GM18511 (cell line): Measurements from ENCODE around the gene C16orf89.
"Not testable (repeated sequence)": the region's sequence is repeated elsewhere in the genome, so short reads cannot be mapped to it uniquely, and the experiment has no call there.

ENCODE experiments used
- ATAC-seq: cut with Tn5 transposase; IDR thresholded peaks from one replicate; pipeline ENCODE4 v1.9.1; 2021; ENCODE audit warnings: mild to moderate bottlenecking, moderate library complexity; ENCODE audit not compliant: unreplicated experiment

Gene C16orf89

DNA sequence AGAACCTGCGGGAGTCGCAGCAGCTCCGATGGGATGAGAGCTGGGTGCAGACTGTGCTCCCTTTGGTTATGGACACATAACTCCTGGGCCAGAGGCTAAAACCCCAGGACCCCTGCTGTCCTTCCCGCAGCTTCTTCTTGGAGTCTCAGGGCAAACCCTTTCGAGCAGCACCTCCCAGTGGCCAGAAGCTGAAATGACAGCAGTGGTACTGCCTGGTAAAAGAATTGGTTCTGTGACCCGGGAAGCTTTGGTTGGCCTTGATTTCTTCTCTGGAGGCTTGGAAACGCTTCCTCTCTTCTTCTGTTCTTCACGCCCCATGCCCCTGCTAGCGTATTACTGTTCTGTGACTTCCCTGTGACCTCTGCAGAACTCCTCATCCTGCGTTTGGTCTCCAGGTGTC lies 19.0 kb upstream of the C16orf89 start:
- ATAC-seq, result not testable (repeated sequence)

DNA sequence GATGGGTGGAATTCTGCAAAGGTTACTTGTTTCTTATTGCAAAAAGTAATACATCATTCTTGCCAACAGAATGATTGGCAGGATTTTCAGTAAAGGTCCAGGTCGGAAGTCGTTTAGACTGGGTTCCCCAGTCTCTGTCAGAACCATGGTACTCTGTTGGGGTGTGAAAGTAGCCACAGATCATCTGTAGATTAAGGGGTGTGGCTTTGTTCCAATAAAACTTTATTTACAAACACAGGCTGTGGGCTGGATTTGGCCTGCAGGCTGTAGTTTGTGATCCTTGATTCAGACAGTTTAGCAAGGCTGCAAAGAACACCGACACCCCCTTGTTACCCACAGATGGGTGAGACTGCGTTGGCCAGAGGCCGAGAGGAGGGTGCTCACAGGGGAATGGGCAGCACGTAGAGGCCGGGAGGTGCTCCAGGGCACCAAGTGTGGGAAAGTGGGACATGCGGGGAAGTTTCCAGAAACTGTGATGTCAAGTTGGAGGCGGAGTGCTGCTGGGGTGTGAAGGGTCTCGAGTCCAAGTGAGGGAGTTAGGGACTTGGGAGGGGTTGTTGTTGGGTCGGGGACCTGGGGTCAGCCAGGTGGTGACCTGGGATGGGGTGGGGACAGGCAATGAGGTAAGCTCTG lies 18.5 kb upstream of the C16orf89 start:
- ATAC-seq, result not testable (repeated sequence)

DNA sequence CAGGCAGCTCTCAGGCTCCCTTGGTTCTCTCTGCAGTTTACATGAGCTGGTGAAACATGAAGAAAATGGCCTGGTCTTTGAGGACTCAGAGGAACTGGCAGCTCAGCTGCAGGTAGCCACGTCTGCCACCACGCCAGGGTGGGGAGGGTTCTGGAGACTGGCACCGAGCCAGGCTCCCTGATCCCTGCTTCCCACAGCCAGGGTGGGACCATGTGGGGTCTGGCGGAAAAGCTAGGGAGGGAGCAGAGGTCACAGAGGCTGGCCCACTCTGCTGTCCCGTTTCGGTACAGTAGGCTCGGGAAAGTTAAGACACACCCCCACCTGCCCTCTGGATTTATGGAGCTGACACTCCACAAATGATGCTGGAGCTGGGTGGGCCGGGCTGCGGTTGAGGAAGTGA lies 17.9 kb upstream of the C16orf89 start:
- ATAC-seq, result not testable (repeated sequence)

DNA sequence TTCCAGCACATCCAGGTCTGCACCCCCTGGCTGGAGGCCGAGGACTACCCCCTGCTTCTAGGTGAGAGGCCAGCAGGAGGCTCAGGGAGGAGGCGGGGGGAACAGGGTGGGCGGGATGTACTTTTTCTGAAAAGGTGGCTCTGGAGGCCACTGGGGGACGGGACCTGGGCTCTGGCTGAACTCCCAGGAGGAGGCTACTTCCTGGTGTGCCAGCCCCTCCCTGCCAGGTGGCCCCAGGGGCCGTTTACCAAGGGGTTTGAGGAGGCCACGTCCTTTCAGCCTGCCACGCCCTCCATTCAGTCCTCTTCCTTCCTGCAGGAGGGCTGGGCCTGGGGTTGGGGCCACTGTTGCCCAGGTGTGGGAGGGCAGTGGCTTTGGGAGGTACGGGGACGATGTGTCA lies 15.2 kb upstream of the C16orf89 start:
- not testable (repeated sequence) for ATAC-seq

DNA sequence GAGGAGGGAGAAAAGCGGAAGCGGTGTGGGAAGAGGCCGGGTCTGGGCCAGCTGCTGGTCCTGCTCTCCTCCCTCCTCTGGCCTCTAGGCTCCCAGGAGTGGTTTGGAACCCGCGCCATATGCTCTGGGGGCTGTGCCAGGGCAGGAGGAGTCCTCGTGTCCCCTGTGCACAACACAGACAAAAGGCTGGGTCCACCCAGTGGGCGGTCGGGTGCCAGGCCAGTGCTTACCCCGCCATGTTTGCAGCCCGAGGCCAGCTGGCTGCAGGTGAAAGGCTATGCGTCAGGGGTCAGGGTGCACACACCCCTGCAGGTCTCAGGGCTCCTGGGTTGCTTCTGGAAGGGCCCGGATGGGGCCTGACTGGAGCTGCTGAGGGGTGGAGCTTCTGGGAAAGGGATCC lies 14.7 kb upstream of the C16orf89 start:
- not testable (repeated sequence) for ATAC-seq

DNA sequence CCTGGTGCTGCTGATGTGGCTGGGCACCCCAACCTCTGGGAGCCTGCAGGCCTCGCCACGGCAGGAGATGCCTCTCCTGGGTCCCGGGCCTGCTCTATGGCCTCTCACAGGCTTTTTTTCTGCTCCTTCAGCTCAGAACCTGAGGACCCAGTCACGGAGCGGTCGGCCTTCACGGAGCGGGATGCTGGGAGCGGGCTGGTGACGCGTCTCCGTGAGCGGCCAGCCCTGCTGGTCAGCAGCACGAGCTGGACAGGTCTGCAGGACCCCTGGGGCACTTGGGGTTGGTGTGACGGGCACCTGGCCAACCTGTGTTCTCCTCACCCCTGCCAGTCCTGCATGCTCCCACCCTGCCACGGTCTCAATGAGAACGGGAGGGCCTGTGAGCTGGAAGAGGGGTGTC lies 12.9 kb upstream of the C16orf89 start:
- ATAC-seq, result no peak

DNA sequence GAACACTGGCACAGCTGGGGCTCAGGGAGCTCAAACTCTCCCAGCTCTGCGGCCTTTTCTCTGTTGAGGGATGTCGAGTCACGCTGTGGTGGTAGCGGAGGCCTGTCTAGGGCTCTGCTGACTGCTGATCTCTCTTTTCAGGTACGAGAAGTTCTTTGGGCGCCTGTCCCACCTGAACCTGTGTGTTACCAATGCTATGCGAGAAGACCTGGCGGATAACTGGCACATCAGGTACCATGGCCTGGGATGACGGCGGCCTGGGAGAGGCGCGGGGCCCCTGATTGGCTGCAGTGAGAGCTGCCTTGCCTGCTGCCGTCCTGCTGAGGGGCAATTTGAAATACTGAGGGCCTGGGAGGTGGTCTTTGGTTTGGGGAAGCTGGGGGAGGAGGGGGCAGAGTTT lies 11.5 kb upstream of the C16orf89 start:
- ATAC-seq, result no peak

DNA sequence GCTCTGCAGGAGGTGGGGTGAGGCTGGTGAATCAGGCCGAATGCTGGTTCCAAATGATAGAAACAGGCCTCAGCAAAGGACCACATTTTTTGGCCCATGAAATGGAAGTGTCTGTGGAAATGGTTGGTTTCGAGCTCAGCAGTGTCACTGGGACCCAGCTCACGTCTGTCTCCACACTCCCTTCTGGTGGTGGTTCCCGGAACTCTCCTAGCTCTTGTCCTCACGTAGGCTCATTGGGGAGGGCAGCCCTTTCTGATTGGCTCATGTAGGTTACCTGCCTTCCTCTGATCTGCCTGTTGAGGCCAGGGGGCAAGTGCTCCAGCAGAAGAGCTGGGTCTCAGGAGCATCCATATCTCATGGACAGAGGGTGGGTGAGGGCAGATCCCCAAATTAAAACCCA lies 9.9 kb upstream of the C16orf89 start:
- no peak for ATAC-seq

DNA sequence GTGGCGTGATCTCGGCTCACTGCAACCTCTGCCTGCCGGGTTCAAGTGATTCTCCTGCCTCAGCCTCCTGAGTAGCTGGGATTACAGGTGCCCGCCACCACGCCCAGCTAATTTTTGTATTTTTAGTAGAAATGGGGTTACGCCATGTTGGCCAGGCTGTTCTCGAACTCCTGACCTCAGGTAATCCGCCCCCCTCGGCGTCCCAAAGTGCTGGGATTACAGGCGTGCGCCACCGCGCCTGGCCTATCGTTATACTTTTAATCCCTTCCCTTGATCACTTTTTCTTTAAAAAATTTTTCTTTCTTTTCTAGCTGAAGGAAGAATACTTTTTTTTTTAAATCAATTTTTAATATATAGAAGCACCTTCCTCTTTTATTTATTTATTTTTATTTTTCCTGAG lies 8.0 kb upstream of the C16orf89 start:
- ATAC-seq, result not testable (repeated sequence)

DNA sequence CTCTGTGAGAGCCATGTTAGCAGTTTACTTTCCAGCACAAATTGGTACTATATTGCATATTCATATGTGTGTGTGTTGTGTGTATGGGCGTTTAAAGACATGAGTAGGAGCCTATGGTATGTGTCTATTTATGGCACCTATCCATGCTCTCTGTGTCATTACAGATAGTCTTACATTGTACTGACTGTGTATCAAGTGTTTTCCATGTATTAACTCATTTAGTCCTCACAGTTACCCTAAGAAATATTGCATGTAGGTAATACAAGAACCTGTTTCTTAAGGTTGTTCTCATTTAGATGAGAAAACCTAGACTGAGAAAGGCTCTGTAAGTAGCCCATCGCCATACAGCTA lies 7.5 kb upstream of the C16orf89 start:
- ATAC-seq, result no peak

DNA sequence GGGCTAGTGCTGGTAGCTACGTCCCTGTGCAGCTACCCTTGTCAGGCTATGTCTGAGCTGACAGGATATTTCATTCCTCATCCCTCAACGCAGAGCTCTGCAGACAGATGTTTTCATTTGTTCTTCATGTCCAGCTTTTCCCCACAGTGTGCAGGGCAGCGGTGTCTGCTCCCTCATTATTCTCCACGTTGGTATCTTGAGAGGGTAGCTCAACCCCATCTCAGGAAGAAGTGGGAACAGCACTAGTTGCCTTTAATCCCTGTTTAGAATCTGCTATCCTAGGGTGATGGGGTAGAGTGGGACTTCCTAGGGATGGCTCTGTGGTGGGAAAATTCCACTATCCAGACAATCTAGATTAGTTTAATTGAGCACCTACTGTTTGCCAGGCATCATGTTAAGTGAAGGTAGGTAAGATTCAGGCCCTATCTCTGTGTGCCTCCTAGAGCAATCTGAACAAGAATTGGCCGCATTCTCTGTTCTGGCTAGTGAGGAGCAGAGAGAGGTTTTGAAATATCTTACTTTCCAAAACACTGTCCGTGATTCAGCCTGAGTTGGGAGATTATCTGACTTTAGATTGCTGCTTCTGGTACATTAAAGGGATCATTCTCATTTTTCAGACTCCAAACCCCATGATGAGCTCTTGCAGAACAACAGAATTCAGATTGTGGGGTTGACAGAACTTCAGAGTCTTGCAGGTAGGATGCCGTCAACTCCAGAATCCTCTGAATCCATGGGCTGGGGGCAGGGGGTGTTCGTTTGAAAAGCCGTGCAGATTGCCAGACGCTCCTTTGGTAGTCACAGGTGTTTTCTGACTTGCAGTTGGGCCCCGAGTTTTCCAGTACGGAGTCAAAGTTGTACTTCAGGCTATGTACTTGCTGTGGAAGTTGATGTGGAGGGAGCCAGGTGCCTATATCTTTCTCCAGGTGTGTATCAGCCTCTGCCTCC lies 6.8 kb upstream of the C16orf89 start:
- peak; percentile 13 for ATAC-seq

DNA sequence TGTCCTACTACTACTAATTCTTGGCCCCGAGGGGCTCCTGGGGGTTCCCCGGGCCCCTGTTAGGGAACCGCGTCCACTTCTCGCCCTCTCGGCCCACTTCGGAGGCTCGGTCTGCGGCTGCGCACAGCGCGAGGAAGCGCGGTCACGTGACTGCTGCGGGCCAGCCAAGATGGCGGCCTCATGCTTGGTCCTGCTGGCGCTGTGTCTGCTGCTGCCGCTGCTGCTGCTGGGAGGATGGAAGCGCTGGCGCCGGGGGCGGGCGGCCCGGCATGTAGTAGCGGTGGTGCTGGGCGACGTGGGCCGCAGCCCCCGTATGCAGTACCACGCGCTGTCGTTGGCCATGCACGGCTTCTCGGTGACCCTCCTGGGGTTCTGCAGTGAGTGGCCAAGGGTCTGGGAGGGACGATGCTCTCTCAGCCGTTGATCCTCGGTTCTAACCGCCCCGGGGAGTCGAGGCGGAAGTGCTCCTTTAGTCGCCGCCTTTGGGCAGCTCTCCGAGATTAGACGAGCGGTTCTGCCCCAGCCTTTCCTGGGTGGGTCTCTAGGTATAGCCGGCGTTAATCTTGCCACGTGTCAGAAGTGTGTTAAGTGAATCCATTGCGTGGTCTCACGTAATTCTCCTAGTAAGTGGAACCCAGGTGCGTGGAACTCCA lies 6.1 kb upstream of the C16orf89 start, which contains the start of gene ALG1:
Gene ALG1, plus strand, starts transcription at position 163 of the 653 bp plus-strand sequence. Its CDS starts 7 bp downstream, at position 170.
- peak; percentile 88 for ATAC-seq

DNA sequence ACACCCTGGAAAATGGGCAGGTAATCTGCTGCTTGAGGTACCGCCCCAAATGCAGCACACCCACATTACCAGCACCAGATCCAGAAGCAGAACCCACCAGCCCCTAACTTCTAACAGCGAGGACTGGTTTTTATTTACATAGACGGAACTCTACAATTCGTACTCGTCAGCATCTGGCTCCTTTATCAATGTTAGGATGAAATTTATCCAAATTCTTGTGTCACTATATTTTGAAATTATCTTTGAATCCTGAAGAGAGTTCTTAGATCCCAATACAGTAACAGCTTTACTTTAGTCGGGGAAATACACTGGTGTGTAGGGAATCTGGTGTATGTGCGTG lies 5.6 kb upstream of the C16orf89 start:
- ATAC-seq, result no peak

DNA sequence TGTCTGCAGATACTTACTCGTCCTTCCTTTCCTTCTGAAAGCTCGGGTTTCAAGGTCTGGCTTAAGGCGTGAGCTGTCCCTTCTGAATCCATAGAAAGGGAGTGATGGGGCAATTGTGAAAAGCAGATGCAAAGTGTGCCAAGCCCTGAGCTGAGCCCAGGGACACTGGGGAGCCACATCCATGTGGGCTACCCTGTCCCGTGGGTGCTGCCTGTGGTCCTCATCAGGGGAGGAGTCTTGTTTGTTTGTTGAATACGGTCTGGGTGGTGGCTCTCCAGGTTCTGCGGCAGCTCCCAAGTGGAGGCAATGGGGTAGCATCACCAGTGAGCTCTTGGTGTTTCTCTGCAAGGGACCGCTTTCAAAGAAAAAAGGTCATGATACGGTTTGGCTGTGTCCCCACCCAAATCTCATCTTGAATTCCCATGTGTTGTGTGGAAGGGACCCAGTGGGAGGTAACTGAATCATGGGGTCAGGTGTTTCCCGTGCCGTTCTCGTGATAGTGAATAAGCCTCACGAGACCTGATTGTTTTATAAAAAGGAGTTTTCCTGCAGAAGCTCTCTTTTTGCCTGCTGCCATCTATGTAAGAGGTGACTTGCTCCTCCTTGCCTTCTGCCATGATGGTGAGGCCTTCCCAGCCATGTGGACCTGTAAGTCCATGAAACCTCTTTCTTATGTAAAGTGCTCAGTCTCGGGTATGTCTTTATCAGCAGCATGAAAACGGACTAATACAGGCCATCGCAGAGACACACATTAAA lies 4.9 kb upstream of the C16orf89 start:
- no peak for ATAC-seq

DNA sequence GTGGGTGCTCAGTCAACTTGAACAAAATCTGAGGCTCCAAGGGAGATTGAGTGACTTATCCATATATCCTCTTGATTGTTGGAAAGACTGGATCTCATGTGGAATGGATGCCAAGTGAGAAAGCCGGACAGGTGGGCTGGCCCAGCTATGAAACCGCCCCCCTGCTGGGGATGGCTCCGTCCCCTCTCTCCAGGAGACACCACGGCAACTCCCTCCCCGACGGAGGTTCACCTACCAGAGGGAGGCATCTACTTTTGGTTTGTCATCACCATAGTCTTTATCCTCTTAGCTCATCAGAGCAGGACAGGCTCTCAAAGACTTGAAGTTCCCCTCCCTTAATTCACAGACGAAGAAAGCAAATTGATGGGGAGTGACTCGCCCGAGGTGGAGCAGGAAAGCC lies 4.1 kb upstream of the C16orf89 start:
- ATAC-seq, result no peak

DNA sequence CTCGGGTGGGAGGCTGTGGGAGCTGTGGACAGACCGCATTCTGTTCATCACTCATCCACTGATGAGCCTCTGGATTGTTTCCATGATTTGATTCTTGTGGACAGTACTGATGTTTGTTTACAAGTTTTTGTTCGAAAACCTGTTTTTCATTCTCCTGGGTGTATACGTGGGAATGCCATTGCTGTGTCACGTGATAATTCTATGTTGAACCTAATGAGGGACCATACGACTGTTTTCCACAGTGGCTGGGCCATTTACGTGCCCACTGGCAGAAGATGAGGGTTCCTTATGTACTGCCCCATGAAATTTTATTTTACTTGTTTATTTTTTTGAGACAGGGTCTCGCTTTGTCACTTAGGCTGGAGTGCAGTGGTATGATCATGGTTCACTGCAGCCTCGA lies 3.3 kb upstream of the C16orf89 start:
- no peak for ATAC-seq

DNA sequence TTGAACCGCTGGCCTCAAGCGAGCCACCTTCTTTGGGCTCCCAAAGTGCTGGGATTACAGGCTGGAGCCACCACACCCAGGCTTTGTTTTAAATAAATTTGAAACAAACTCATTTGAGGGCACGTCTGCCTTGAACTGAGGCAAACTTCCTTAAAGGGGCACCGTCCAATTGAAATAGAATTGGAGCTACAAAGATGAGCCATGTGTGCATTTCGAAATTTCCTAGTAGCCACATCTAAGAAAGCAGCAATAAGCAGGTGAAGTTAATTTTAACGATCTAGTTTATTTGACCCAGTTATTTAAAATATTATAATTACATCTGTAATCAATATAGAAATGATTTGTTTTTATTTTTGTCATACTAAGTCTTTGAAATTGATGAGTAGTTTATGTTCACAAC lies 755 bp upstream of the C16orf89 start:
- no peak for ATAC-seq

DNA sequence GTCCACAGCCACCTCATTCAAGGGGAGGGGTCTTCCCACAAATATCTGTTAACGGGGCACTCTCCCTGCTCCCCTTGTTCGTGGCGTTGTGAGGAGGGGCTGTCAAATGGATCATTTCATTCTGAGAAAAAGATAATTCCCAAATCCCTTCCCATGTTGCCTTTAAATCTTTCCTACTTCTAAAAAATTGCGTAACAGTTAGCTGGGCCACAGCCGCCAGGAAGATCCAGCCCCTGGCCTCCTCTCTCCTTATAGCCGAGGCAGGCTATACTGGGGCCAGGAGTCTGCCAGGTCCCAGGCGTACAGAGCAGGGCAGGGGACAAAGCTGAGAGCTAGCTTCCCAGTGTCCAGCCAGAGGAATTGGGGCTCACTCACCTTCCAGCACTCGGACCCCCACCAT lies 430 bp downstream of the C16orf89 start:
- no peak for ATAC-seq

DNA sequence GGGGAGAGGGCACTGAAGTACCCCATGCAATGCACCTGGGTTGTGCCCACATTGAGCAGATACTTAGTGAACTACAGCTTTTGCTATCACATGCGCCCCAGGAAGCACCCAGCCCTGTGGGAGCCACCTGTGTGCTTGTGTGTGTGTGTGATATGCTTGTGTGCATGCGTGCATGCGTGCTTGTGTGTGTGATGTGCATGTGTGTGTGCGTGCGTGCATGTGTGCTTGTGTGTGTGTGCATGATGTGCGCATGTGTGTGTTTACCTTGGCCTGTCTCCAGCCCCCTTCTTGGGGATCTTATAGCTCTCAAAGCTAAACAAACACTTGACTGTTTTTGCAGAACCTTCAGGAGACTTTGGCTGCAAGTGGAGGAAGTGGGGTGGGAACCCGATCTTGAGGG lies 841 bp downstream of the C16orf89 start:
- ATAC-seq, result no peak

DNA sequence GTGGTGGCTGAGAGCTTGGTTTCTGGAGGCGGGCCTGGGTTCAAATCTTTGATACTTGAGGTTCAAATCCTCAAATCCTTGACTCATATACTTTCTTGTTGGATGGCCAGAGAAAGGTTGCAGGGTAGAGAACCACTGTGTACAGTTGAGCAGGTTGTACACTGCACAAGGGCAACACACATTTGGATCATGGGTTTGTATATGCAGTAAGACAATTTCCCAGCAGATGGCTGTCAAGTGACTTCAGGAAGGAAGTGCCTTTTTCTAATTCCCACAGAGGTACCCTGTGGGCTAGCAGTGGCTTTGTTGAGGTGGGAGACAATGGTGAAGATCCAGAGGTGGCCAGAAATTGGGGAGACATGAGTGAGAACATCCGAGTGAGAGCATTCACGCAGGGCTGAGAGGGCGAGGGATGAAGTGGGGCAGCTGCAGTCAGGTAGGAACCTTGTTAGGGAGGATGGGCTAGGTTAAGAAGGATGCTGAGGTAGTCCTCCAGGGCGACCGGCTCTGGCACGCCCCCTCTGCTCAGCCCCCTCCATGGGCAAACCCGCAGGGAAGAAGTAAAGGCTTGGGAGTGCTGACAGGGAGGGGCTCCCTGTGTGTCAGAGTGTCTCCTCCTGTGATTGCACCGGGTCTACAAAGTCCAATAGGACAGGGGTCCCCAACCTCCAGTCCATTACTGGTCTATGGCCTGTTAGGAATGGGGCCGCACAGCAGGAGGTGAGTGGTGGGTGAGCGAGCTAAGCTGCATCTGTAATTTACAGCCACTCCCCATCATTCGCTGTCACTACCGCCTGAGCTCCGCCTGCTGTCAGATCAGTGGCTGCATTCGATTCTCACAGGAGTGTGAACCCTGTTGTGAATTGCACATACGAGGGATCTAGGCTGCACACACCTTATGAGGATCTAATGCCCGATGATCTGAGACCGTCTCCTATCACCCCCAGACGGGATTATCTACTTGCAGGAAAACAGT lies 2.7 kb downstream of the C16orf89 start:
- ATAC-seq, result no peak
